Ovary (tissue), 9 donors: ENCODE data around the gene IL1RAPL1. TPM values are rescaled to one million over a fixed set of nuclear protein-coding genes. Genes with fewer than 3 reads are reported as not detected.

Source experiments
- DNase-seq, 5 donors: peaks; one replicate each; pipeline ENCODE4 v3.0.0-alpha.2; 2019 to 2020
- H3K27ac ChIP-seq, 2 donors: fragments of 200-600 bp; one replicate each; pipeline versions ENCODE4 v1.5.1 to v1.8.0; 2019 to 2022
- H3K27me3 ChIP-seq: fragments of 200-600 bp; one replicate; pipeline ENCODE4 v1.8.0; 2022
- H3K36me3 ChIP-seq: fragments of 200-600 bp; sonication (generic); one replicate; pipeline ENCODE4 v1.5.1; 2019
- H3K4me1 ChIP-seq: one replicate; pipeline ENCODE4 v1.8.1; 2013; ENCODE audit warnings: mild to moderate bottlenecking, moderate library complexity; ENCODE audit not compliant: insufficient read depth
- H3K4me3 ChIP-seq: fragments of 200-600 bp; sonication (generic); one replicate; pipeline ENCODE4 v1.5.1; 2017
- H3K9me3 ChIP-seq, 2 donors: fragments of 200-600 bp in 1 of 2; sonication (generic) in 1 of 2; one replicate each; pipeline versions ENCODE4 v1.5.1 to v1.8.1; 2013 to 2019; ENCODE audit warnings: mild to moderate bottlenecking in 1 of 2, moderate library complexity in 1 of 2
- CTCF ChIP-seq, 3 donors: fragments of 450-650 bp in 2 of 3; fragments of 200-600 bp in 1 of 3; IDR thresholded peaks; one replicate each; pipeline versions ENCODE4 v1.5.1 to v1.8.0; 2016 to 2022; ENCODE audit warnings: antibody characterized with exemption in 3 of 3, mild to moderate bottlenecking in 1 of 3
- EP300 ChIP-seq: sonication (generic); formaldehyde crosslinking; IDR thresholded peaks from one replicate; pipeline ENCODE4 v1.6.1; 2017; ENCODE audit warnings: antibody characterized with exemption
- POLR2A ChIP-seq: fragments of 450-650 bp; IDR thresholded peaks from one replicate; pipeline ENCODE4 v1.6.1; 2017; ENCODE audit warnings: antibody characterized with exemption, mild to moderate bottlenecking, moderate library complexity
- WGBS, 3 donors: extraction: QIAGEN DNeasy Blood & Tissue Kit in 1 of 3; methylation state at CpG; one replicate each; pipeline versions ENCODE4 v1.1.5 to v1.1.7; 2013 to 2017; 5-methylcytosine and 5-hydroxymethylcytosine counted together
- intact Hi-C, 4 donors: fragments of 100-400 bp; cut with DNase I; formaldehyde crosslinking; loops; one replicate each; pipeline versions ENCODE4 v1.11.0 to v1.15.1; 2022 to 2023
- polyA plus RNA-seq, 2 donors: library from polyadenylated mRNA; stranded (reverse); fragments of 200-250 nt in 1 of 2; fragments of 350-450 nt in 1 of 2; fragmentation: Illumina TruSeq in 1 of 2; extraction: RNeasy Lipid Tissue Mini Kit (QIAGEN cat#74804) in 1 of 2; gene quantifications; one replicate each; pipeline ENCODE4 v1.2.3, GENCODE V29; 2013 to 2014
- total RNA-seq, 7 donors: library from RNA; depleted of rRNA in 2 of 7; stranded (reverse); fragments of >200 nt in 2 of 7; fragmentation: NEBNext Ultra II Directional in 3 of 7; extraction: Animal tissue kit (Norgen Biotek cat#: 25700) in 3 of 7; gene quantifications; one replicate each; pipeline versions ENCODE4 v1.1.0 to v1.2.4, GENCODE V29; 2016 to 2023
- donor health status: DM: no; HTN: no; CAD: no; lungs with moderate emphysema.
- donor health status: DM: no; HTN: no; CAD: no.
- donor health status: Bipolar disorder and iron deficiency.
- donor health status: DM: yes; HTN: yes; CAD: no.
- donor health status: DM: no; HTN: no; CAD: no.
- donor health status: DM: yes; HTN: yes; CAD: no.

IL1RAPL1 gene
- total and polyA plus RNA-seq, 9 donors = 0.23 to 1.3 (median 0.61) TPM

- no peaks in the 10 kb centered on the region for H3K36me3 ChIP-seq
- intact Hi-C loops = no loop called here
- no peaks in the 10 kb centered on the region for H3K9me3 ChIP-seq
- no peak for DNase-seq
- H3K4me1 ChIP-seq = no peaks in the 10 kb centered on the region
- H3K4me3 ChIP-seq = no peak overlapping the region
- no peaks in the 10 kb centered on the region for H3K27me3 ChIP-seq
- TF ChIP-seq EP300 = no peak
- H3K27ac ChIP-seq = no peak overlapping the region
- 73 to 83% (median 79%) methylated on average over 2 of the region's 2 CpGs for WGBS, 3 donors
These were observed 873.8 kb downstream of the IL1RAPL1 start for GRCh38 chrX:29461039-29461438.

GRCh38 chrX:29466456-29466855 lies 879.2 kb downstream of the IL1RAPL1 start:
- TF ChIP-seq CTCF (IDR thresholded peaks at IDR 0.05) = no peak
- TF ChIP-seq EP300 = no peak
- TF ChIP-seq POLR2A = no peak
- Histone ChIP-seq H3K4me3 (no peak overlapping the region), H3K9me3 (no peaks in the 10 kb centered on the region), H3K4me1 (no peaks in the 10 kb centered on the region), H3K36me3 (no peaks in the 10 kb centered on the region), H3K27me3 (no peaks in the 10 kb centered on the region), H3K27ac (no peak overlapping the region)
- 29 to 35% (median 35%) methylated on average over 2 of the region's 2 CpGs for WGBS, 3 donors
- intact Hi-C loops = no loop called here
- DNase-seq = no peak

- WGBS, 3 donors = 15 to 24% (median 20%) methylated on average over 4 of the region's 4 CpGs
These were observed 881.8 kb downstream of the IL1RAPL1 start for GRCh38 chrX:29468911-29469494.

GRCh38 chrX:29470030-29470429 lies 882.8 kb downstream of the IL1RAPL1 start:
- H3K4me3 ChIP-seq = no peak overlapping the region
- WGBS, 3 donors = 64 to 73% (median 71%) methylated on average over 1 of the region's 1 CpG
- no peak overlapping the region for H3K27ac ChIP-seq
- no peak for DNase-seq
- no peaks in the 10 kb centered on the region for H3K4me1 ChIP-seq
- TF ChIP-seq EP300 = no peak
- no peak for TF ChIP-seq CTCF (IDR thresholded peaks at IDR 0.05)
- TF ChIP-seq POLR2A = no peak
- H3K9me3 ChIP-seq = no peaks in the 10 kb centered on the region
- intact Hi-C loops = no loop called here
- no peaks in the 10 kb centered on the region for H3K36me3 ChIP-seq
- H3K27me3 ChIP-seq = no peaks in the 10 kb centered on the region

More at GRCh38 chrX:29468911-29469494, 881.8 kb downstream of the IL1RAPL1 start:
- Histone ChIP-seq H3K9me3 (no peaks in the 10 kb centered on the region), H3K27ac (no peak overlapping the region), H3K4me1 (no peaks in the 10 kb centered on the region), H3K36me3 (no peaks in the 10 kb centered on the region), H3K4me3 (no peak overlapping the region), H3K27me3 (no peaks in the 10 kb centered on the region)
- TF ChIP-seq POLR2A (no peak), EP300 (no peak), CTCF (IDR thresholded peaks at IDR 0.05) (no peak)
- intact Hi-C loops = no loop called here
- no peak for DNase-seq

GRCh38 chrX:29471829-29472228 lies 884.6 kb downstream of the IL1RAPL1 start:
- intact Hi-C loops = no loop called here
- TF ChIP-seq EP300 (no peak), CTCF (IDR thresholded peaks at IDR 0.05) (no peak), POLR2A (no peak)
- H3K9me3 ChIP-seq = no peaks in the 10 kb centered on the region

More at GRCh38 chrX:29471829-29472228, 884.6 kb downstream of the IL1RAPL1 start:
- H3K27ac ChIP-seq = no peak overlapping the region
- no peaks in the 10 kb centered on the region for H3K27me3 ChIP-seq
- H3K36me3 ChIP-seq = no peaks in the 10 kb centered on the region
- H3K4me1 ChIP-seq = no peaks in the 10 kb centered on the region
- no peak overlapping the region for H3K4me3 ChIP-seq
- no peak for DNase-seq
